ENCODE data around the gene ATG12.

The ATG12 gene

DNA sequence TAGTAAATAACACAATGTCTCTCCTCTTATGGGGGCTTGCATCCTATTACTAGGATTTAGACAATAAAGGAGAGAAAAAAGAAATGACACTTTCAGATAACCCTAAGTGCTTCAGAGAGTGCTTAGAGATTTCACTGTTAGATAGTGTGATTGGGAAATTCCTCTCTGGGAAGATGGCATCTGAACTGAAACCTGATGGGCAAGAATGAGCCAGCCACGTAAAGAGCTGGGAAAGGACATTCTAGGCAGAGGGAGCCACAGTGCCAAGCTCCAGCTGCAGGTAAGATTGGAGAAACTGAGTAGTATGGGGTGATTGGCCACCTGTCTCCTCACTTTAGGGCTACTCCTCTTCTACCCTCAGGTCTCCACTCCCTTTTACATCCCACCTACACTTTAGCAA lies 39.4 kb downstream of the ATG12 start:
- DNase-seq = no peak

GRCh38 chr5:115801152-115801551 lies 40.2 kb downstream of the ATG12 start:
- no peak for DNase-seq

GRCh38 chr5:115800108-115800507 lies 41.3 kb downstream of the ATG12 start:
- no peak for DNase-seq

GRCh38 chr5:115798252-115798651 lies 43.1 kb downstream of the ATG12 start:
- no peak for DNase-seq

DNA sequence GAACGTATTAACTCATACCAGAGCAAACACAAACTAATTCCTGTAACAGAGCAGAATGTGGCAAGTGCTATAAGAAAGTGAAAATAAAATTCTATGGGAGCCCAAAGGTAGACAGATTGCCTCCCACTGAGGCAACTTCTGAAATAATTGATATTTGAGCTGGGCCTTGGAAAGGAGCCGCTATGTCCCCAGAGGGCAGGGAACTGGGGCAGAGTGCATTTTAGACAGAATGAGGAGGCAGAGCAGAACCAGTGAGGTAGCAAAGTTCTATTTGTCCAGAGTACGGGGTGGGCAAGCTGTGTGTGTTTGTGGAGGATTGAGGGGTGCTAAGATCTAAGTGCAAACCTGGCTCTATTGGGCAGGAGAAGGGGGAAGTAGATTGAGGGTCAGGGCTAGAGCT lies 44.7 kb downstream of the ATG12 start:
- DNase-seq = no peak

- no peak for DNase-seq
These were observed 45.7 kb downstream of the ATG12 start for GRCh38 chr5:115795700-115796099.

GRCh38 chr5:115788440-115788839 lies 52.9 kb downstream of the ATG12 start:
- DNase-seq = no peak

GRCh38 chr5:115787426-115787825 lies 53.9 kb downstream of the ATG12 start:
- no peak for DNase-seq

GRCh38 chr5:115785381-115786065 lies 55.8 kb downstream of the ATG12 start:
- DNase-seq = no peak

- DNase-seq = no peak
These were observed 62.9 kb downstream of the ATG12 start for GRCh38 chr5:115778417-115778816.
